Measurements from ENCODE around the gene LY86. TPM values are rescaled to one million over a fixed set of nuclear protein-coding genes. Genes with fewer than 3 reads are reported as not detected.

LY86 gene
- total and polyA plus RNA-seq, 2 donors (not counting 1 experiment from before 2014, with no cell fraction given) = 68.7 to 90.2 TPM

- CTCF ChIA-PET = interaction anchor here (0.9 kb wide), 1 partner anchor 1492 kb away, joined by 3 read pairs; no protein-coding TSS in a partner anchor
- no peaks in the 10 kb centered on the region for H3K27me3 Mint-ChIP-seq
- no peak overlapping the region for H3K4me3 Mint-ChIP-seq
These were observed 46.8 kb downstream of the LY86 start for GRCh38 chr6:6635291-6635690.

GRCh38 chr6:6635869-6636268 lies 47.3 kb downstream of the LY86 start:
- H3K4me1 ChIP-seq (ENCODE audit: control insufficient read depth in 2 of 2, insufficient read depth in 2 of 2, low read length in 2 of 2) = peaks cover 6 to 19% of the 10 kb centered on the region in 2 donors
- H3K36me3 ChIP-seq (replicated peaks in 1 of 2; ENCODE audit: control extremely low read depth in 1 of 2, control insufficient read depth in 1 of 2, extremely low read depth in 1 of 2, insufficient read depth in 2 of 2, low read length in 1 of 2) = peaks cover 1 to 82% of the 10 kb centered on the region in 2 experiments
- Mint-ChIP-seq H3K4me1 (peaks cover 28% of the 10 kb centered on the region), H3K9me3 (ENCODE audit: insufficient read depth) (no peaks in the 10 kb centered on the region), H3K4me3 (no peak overlapping the region), H3K27ac (peak overlapping the region; percentile 64), H3K27me3 (no peaks in the 10 kb centered on the region)
- WGBS (ENCODE audit: insufficient coverage) = 73% methylated on average over 3 of the region's 3 CpGs
- DNase-seq (no peak), ATAC-seq (ENCODE audit: low read depth) (no peak)
- TF ChIP-seq CTCF (IDR thresholded peaks at IDR 0.05) = no peak
- no peak for TF ChIP-seq EZH2 (IDR thresholded peaks at IDR 0.05; ENCODE audit: borderline replicate concordance, insufficient read depth, low read depth, low read length, poor library complexity, severe bottlenecking)
- CTCF ChIA-PET = interaction anchor here (0.9 to 1.7 kb wide), 2 partner anchors 81 to 1492 kb away, joined by 3 to 4 read pairs; no protein-coding TSS in a partner anchor
- POLR2A ChIA-PET = interaction anchor here (0.7 kb wide), 1 partner anchor 601 kb away, joined by 9 read pairs; no protein-coding TSS in a partner anchor
- peaks cover 6% of the 10 kb centered on the region for H4K20me1 ChIP-seq (ENCODE audit: control insufficient read depth, insufficient read depth, low read length, poor library complexity, severe bottlenecking)
- H3K27ac ChIP-seq (ENCODE audit: low read length in 2 of 2) = no peak overlapping the region
- no peak overlapping the region for H3K4me3 ChIP-seq (ENCODE audit: control extremely low read depth in 1 of 5, extremely low read depth in 1 of 5, insufficient read depth in 1 of 5, low read depth in 2 of 5, low read length in 4 of 5)
- no peak overlapping the region for H2AFZ ChIP-seq (ENCODE audit: insufficient read depth, low read depth, low read length, poor library complexity, severe bottlenecking)
- intact Hi-C loops (cut with micrococcal nuclease) = no loop called here
- H3K79me2 ChIP-seq (ENCODE audit: control insufficient read depth, insufficient read depth, low read length) = peaks cover 5% of the 10 kb centered on the region
- H3K9me3 ChIP-seq (ENCODE audit: control extremely low read depth in 1 of 3, control insufficient read depth in 2 of 3, insufficient read depth in 1 of 3, low read length in 2 of 3) = no peaks in the 10 kb centered on the region
- H3K27me3 ChIP-seq (replicated peaks in 1 of 4; ENCODE audit: control extremely low read depth in 1 of 4, control insufficient read depth in 3 of 4, insufficient read depth in 4 of 4, low read length in 3 of 4) = no peaks in the 10 kb centered on the region
- no peak overlapping the region for H3K4me2 ChIP-seq (replicated peaks; ENCODE audit: low read depth, low read length, poor library complexity, severe bottlenecking)
- H3K9ac ChIP-seq (ENCODE audit: low read length) = no peak overlapping the region

More at GRCh38 chr6:6635291-6635690, 46.8 kb downstream of the LY86 start:
- intact Hi-C loops (cut with micrococcal nuclease) = no loop called here
- peaks cover 5% of the 10 kb centered on the region for H3K79me2 ChIP-seq (ENCODE audit: control insufficient read depth, insufficient read depth, low read length)
- H3K4me2 ChIP-seq (replicated peaks; ENCODE audit: low read depth, low read length, poor library complexity, severe bottlenecking) = no peak overlapping the region
- peaks cover 5 to 83% of the 10 kb centered on the region in 2 experiments for H3K36me3 ChIP-seq (replicated peaks in 1 of 2; ENCODE audit: control extremely low read depth in 1 of 2, control insufficient read depth in 1 of 2, extremely low read depth in 1 of 2, insufficient read depth in 2 of 2, low read length in 1 of 2)
- whole genome bisulfite sequencing (ENCODE audit: insufficient coverage) = 100% methylated on average over 1 of the region's 2 CpGs
- ATAC-seq (ENCODE audit: low read depth) (no peak), DNase-seq (no peak)
- H3K9ac ChIP-seq (ENCODE audit: low read length) = no peak overlapping the region
- Mint-ChIP-seq H3K9me3 (ENCODE audit: insufficient read depth) (no peaks in the 10 kb centered on the region), H3K27ac (peak overlapping the region; percentile 64), H3K4me1 (peaks cover 28% of the 10 kb centered on the region)
- peaks cover 6 to 19% of the 10 kb centered on the region in 2 donors for H3K4me1 ChIP-seq (ENCODE audit: control insufficient read depth in 2 of 2, insufficient read depth in 2 of 2, low read length in 2 of 2)
- H3K9me3 ChIP-seq (ENCODE audit: control extremely low read depth in 1 of 3, control insufficient read depth in 2 of 3, insufficient read depth in 1 of 3, low read length in 2 of 3) = no peaks in the 10 kb centered on the region
- no peaks in the 10 kb centered on the region for H3K27me3 ChIP-seq (replicated peaks in 1 of 4; ENCODE audit: control extremely low read depth in 1 of 4, control insufficient read depth in 3 of 4, insufficient read depth in 4 of 4, low read length in 3 of 4)
- no peak overlapping the region for H3K27ac ChIP-seq (ENCODE audit: low read length in 2 of 2)
- POLR2A ChIA-PET = no interaction called here
- peaks cover 6% of the 10 kb centered on the region for H4K20me1 ChIP-seq (ENCODE audit: control insufficient read depth, insufficient read depth, low read length, poor library complexity, severe bottlenecking)
- H3K4me3 ChIP-seq (ENCODE audit: control extremely low read depth in 1 of 5, extremely low read depth in 1 of 5, insufficient read depth in 1 of 5, low read depth in 2 of 5, low read length in 4 of 5) = no peak overlapping the region
- TF ChIP-seq CTCF (IDR thresholded peaks at IDR 0.05) = no peak
- TF ChIP-seq EZH2 (IDR thresholded peaks at IDR 0.05; ENCODE audit: borderline replicate concordance, insufficient read depth, low read depth, low read length, poor library complexity, severe bottlenecking) = no peak
- no peak overlapping the region for H2AFZ ChIP-seq (ENCODE audit: insufficient read depth, low read depth, low read length, poor library complexity, severe bottlenecking)

Measured in B cell (primary cell).